H9 (cell line): Measurements from ENCODE around the gene DIS3L2. TPM values are rescaled to one million over a fixed set of nuclear protein-coding genes. Genes with fewer than 3 reads are reported as not detected.

ENCODE experiments used
- DNase-seq: peaks from one replicate; pipeline ENCODE4 v3.0.0-alpha.2; 2017
- H2AFZ ChIP-seq: one replicate; pipeline ENCODE4 v1.6.1; 2013; ENCODE audit warnings: mild to moderate bottlenecking, low read length, control low read depth, moderate library complexity
- H2AK5ac ChIP-seq: 2 replicates; pipeline ENCODE4 v1.6.1; 2013; ENCODE audit warnings: low read length, control low read depth, mixed read lengths; ENCODE audit not compliant: insufficient read length
- H2BK120ac ChIP-seq: one replicate; pipeline ENCODE4 v1.6.1; 2013; ENCODE audit warnings: low read depth, mild to moderate bottlenecking, low read length, control low read depth, inconsistent platforms; ENCODE audit not compliant: poor library complexity, severe bottlenecking
- H2BK12ac ChIP-seq: 2 replicates; pipeline ENCODE4 v1.6.1; 2013; ENCODE audit warnings: low read length, control low read depth, mixed read lengths, low read depth; ENCODE audit not compliant: insufficient read length
- H2BK15ac ChIP-seq: 2 replicates; pipeline ENCODE4 v1.6.1; 2013; ENCODE audit warnings: low read depth, low read length, control low read depth
- H2BK20ac ChIP-seq: one replicate; pipeline ENCODE4 v1.6.1; 2013; ENCODE audit warnings: low read depth, mild to moderate bottlenecking, low read length, control low read depth, inconsistent platforms; ENCODE audit not compliant: poor library complexity, severe bottlenecking
- H2BK5ac ChIP-seq: 2 replicates; pipeline ENCODE4 v1.6.1; 2013; ENCODE audit warnings: low read length, control low read depth, mixed read lengths; ENCODE audit not compliant: insufficient read length
- H3K14ac ChIP-seq: 2 replicates; pipeline ENCODE4 v1.6.1; 2013; ENCODE audit warnings: low read length, control low read depth; ENCODE audit not compliant: insufficient read depth
- H3K18ac ChIP-seq: 2 replicates; pipeline ENCODE4 v1.6.1; 2013; ENCODE audit warnings: low read depth, mild to moderate bottlenecking, mixed read lengths, low read length, control low read depth; ENCODE audit not compliant: insufficient read length
- H3K23ac ChIP-seq: 2 replicates; pipeline ENCODE4 v1.6.1; 2013; ENCODE audit warnings: low read length, control low read depth, mixed read lengths, low read depth; ENCODE audit not compliant: insufficient read length
- H3K23me2 ChIP-seq: 2 replicates; pipeline ENCODE4 v1.6.1; 2013; ENCODE audit warnings: low read depth, mild to moderate bottlenecking, mixed read lengths, low read length, control low read depth; ENCODE audit not compliant: insufficient read length, poor library complexity, severe bottlenecking
- H3K27ac ChIP-seq: 2 replicates; pipeline ENCODE4 v1.5.1; 2013; ENCODE audit warnings: low read length, control low read depth, mixed read lengths, low read depth; ENCODE audit not compliant: insufficient read length
- H3K27me3 ChIP-seq: 2 replicates; pipeline ENCODE4 v1.6.1; 2013; ENCODE audit warnings: low read length, control low read depth, inconsistent platforms; ENCODE audit not compliant: insufficient read depth
- H3K4ac ChIP-seq: 2 replicates; pipeline ENCODE4 v1.6.1; 2013; ENCODE audit warnings: low read depth, mild to moderate bottlenecking, control low read depth, inconsistent platforms, low read length, moderate library complexity
- H3K4me1 ChIP-seq: 2 replicates; pipeline ENCODE4 v1.6.1; 2013; ENCODE audit warnings: low read length, control low read depth, inconsistent platforms; ENCODE audit not compliant: insufficient read depth
- H3K4me2 ChIP-seq: 2 replicates; pipeline ENCODE4 v1.6.1; 2013; ENCODE audit warnings: low read length, control low read depth, mixed read lengths; ENCODE audit not compliant: insufficient read length, insufficient read depth
- H3K56ac ChIP-seq: 2 replicates; pipeline ENCODE4 v1.6.1; 2013; ENCODE audit warnings: low read depth, mild to moderate bottlenecking, mixed read lengths, low read length, control low read depth; ENCODE audit not compliant: insufficient read length
- H3K79me1 ChIP-seq: 2 replicates; pipeline ENCODE4 v1.6.1; 2013; ENCODE audit warnings: low read depth, mild to moderate bottlenecking, moderate library complexity, low read length, control low read depth, inconsistent platforms; ENCODE audit not compliant: insufficient read depth, poor library complexity, severe bottlenecking
- H3K79me2 ChIP-seq: 2 replicates; pipeline ENCODE4 v1.6.1; 2013; ENCODE audit warnings: low read length, control low read depth, inconsistent platforms; ENCODE audit not compliant: insufficient read depth
- H3K9ac ChIP-seq: 2 replicates; pipeline ENCODE4 v1.6.1; 2013; ENCODE audit warnings: low read length, control low read depth, mixed read lengths; ENCODE audit not compliant: insufficient read length; ENCODE audit errors: extremely low read depth
- H3K9me3 ChIP-seq: one replicate; pipeline ENCODE4 v1.6.1; 2013; ENCODE audit warnings: low read depth, low read length, inconsistent platforms; ENCODE audit not compliant: control insufficient read depth
- H3T11ph ChIP-seq: one replicate; pipeline ENCODE4 v1.6.1; 2013; ENCODE audit warnings: mild to moderate bottlenecking, low read length, control low read depth, inconsistent platforms
- H4K20me1 ChIP-seq: one replicate; pipeline ENCODE4 v1.6.1; 2013; ENCODE audit not compliant: control insufficient read depth, insufficient read length, insufficient read depth
- H4K5ac ChIP-seq: 2 replicates; pipeline ENCODE4 v1.6.1; 2013; ENCODE audit warnings: low read depth, mild to moderate bottlenecking, mixed read lengths, low read length, control low read depth; ENCODE audit not compliant: insufficient read length
- H4K8ac ChIP-seq: replicated peaks from 2 replicates; pipeline ENCODE4 v1.6.1; 2013; ENCODE audit warnings: low read length, control low read depth, mixed read lengths, low read depth; ENCODE audit not compliant: insufficient read length
- H4K91ac ChIP-seq: 2 replicates; pipeline ENCODE4 v1.6.1; 2013; ENCODE audit warnings: low read depth, mild to moderate bottlenecking, moderate library complexity, mixed read lengths, low read length, control low read depth; ENCODE audit not compliant: insufficient read length
- H3K27ac Mint-ChIP-seq, 3 experiments: 2 replicates in 2 of 3; 3 replicates in 1 of 3; pipeline ENCODE4 v1.8.0; 2020 to 2021; ENCODE audit warnings: mixed read lengths in 3 of 3, mild to moderate bottlenecking in 1 of 3, moderate library complexity in 1 of 3
- H3K27me3 Mint-ChIP-seq: 2 replicates; pipeline ENCODE4 v1.8.0; 2021; ENCODE audit warnings: low read depth, mild to moderate bottlenecking, moderate library complexity, mixed read lengths
- H3K36me3 Mint-ChIP-seq, 3 experiments: 2 replicates in 2 of 3; 3 replicates in 1 of 3; pipeline ENCODE4 v1.8.0; 2020 to 2021; ENCODE audit warnings: low read depth in 3 of 3, mixed read lengths in 3 of 3; ENCODE audit not compliant: insufficient read depth in 1 of 3
- H3K4me1 Mint-ChIP-seq, 2 experiments: 2 replicates each; pipeline ENCODE4 v1.8.0; 2020; ENCODE audit warnings: mixed read lengths in 2 of 2
- H3K4me3 Mint-ChIP-seq, 2 experiments: 2 replicates in 1 of 2; 3 replicates in 1 of 2; pipeline ENCODE4 v1.8.0; 2020 to 2021; ENCODE audit warnings: mild to moderate bottlenecking in 2 of 2, mixed read lengths in 2 of 2, moderate library complexity in 1 of 2
- H3K9me3 Mint-ChIP-seq, 2 experiments: 2 replicates in 1 of 2; 3 replicates in 1 of 2; pipeline ENCODE4 v1.8.0; 2020; ENCODE audit warnings: mild to moderate bottlenecking in 2 of 2, mixed read lengths in 2 of 2, moderate library complexity in 1 of 2
- WGBS: extraction: QIAGEN DNeasy Blood & Tissue Kit; methylation state at CpG from one replicate; pipeline ENCODE4 v1.1.7; 2013; ENCODE audit warnings: missing lambda C conversion rate, low lambda C conversion rate, mixed read lengths; ENCODE audit not compliant: insufficient read length; ENCODE audit errors: extremely low coverage; 5-methylcytosine and 5-hydroxymethylcytosine counted together
- total RNA-seq: library from RNA; stranded (reverse); gene quantifications from 2 replicates; pipeline ENCODE4 v1.2.1, GENCODE V29; 2021
- TF ChIP-seq, protein P1 (sequence below): fragments of 200-600 bp; sonication (generic); conservative IDR thresholded peaks from 3 replicates; pipeline ENCODE4 v1.8.0; 2021; ENCODE audit warnings: antibody characterized with exemption, mild to moderate bottlenecking

DIS3L2 gene
- total RNA-seq, 1 experiment from 2014 or later, result 28.1 TPM

DNA sequence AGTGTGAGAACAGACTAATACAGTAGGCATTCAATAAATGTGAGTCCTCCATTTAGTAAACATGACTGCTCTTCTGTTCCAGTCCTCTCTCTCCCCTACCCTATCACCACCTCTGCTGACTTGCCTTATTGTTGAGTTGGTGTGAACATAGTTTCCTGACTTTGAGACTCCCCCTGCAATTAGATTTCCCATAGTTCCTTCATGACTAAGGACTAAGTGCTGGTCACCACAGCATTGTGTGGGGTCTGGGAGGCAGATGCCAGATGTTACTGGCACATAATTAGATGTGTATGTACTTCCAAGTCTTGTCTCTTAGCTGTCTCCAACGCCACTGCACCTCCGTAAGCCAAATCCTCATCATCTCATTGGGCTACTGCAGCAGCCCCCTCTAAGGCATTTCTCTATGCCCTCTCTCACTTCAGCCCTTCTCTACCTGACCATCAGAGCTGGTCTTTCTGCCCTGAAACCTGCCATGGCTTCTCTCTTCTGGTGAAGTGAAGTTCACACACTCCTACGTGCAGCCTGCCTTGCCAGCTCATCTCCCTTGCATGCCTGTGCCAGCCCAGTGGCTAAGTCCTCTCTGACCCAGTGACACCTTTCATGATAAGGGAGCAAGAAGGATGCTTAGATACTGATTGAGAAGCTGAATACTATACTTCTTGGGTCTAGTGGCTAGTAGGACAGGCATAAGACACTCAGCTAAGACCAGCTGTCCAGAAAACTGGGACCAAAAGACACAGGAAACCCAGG is 335.4 kb downstream of the DIS3L2 start:
- no peak overlapping the region for H4K8ac ChIP-seq
- no peak for DNase-seq
- no peak overlapping the region for H4K5ac ChIP-seq
- H2BK12ac ChIP-seq, result no peak overlapping the region
- H3K4me3 Mint-ChIP-seq, result no peak overlapping the region
- no peak overlapping the region for H2BK20ac ChIP-seq
- no peaks in the 10 kb centered on the region for H4K20me1 ChIP-seq
- no CpG with 5 or more reads among the region's 3 CpGs for WGBS
- no peak overlapping the region for H3K56ac ChIP-seq
- no peak overlapping the region for H3K9ac ChIP-seq
- H3K27ac ChIP-seq, result no peak overlapping the region
- no peak overlapping the region for H2BK5ac ChIP-seq
- H3K14ac ChIP-seq, result no peak overlapping the region; the same call in 1 of the 2 replicates
- no peak overlapping the region for H3K4ac ChIP-seq
- no peak overlapping the region for H3K27ac Mint-ChIP-seq
- H3K9me3 Mint-ChIP-seq, result no peaks in the 10 kb centered on the region
- no peak overlapping the region for H2AK5ac ChIP-seq
- no peak overlapping the region for H2BK120ac ChIP-seq
- no peaks in the 10 kb centered on the region for H3K27me3 ChIP-seq
- peaks cover 2% of the 10 kb centered on the region; the same call in 1 of the 2 replicates for H3K4me1 ChIP-seq
- H3K79me2 ChIP-seq, result no peaks in the 10 kb centered on the region
- H3K18ac ChIP-seq, result no peak overlapping the region
- no peak overlapping the region for H3T11ph ChIP-seq
- H3K4me1 Mint-ChIP-seq, result peaks cover 14 to 16% of the 10 kb centered on the region in 2 experiments
- peaks cover 3% of the 10 kb centered on the region; the same call in 1 of the 2 replicates for H3K27me3 Mint-ChIP-seq
- H3K23me2 ChIP-seq, result no peaks in the 10 kb centered on the region
- H3K36me3 Mint-ChIP-seq, result peaks cover 0 to 1% (median 0%) of the 10 kb centered on the region in 3 experiments; a peak in 2 of 7 replicates
- H3K4me2 ChIP-seq, result no peak overlapping the region
- no peaks in the 10 kb centered on the region for H3K9me3 ChIP-seq
- no peak overlapping the region for H4K91ac ChIP-seq
- no peak overlapping the region for H2AFZ ChIP-seq
- H2BK15ac ChIP-seq, result no peak overlapping the region
- no peak overlapping the region for H3K23ac ChIP-seq
- no peaks in the 10 kb centered on the region for H3K79me1 ChIP-seq
- TF ChIP-seq, protein P1, sequence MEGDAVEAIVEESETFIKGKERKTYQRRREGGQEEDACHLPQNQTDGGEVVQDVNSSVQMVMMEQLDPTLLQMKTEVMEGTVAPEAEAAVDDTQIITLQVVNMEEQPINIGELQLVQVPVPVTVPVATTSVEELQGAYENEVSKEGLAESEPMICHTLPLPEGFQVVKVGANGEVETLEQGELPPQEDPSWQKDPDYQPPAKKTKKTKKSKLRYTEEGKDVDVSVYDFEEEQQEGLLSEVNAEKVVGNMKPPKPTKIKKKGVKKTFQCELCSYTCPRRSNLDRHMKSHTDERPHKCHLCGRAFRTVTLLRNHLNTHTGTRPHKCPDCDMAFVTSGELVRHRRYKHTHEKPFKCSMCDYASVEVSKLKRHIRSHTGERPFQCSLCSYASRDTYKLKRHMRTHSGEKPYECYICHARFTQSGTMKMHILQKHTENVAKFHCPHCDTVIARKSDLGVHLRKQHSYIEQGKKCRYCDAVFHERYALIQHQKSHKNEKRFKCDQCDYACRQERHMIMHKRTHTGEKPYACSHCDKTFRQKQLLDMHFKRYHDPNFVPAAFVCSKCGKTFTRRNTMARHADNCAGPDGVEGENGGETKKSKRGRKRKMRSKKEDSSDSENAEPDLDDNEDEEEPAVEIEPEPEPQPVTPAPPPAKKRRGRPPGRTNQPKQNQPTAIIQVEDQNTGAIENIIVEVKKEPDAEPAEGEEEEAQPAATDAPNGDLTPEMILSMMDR, result no peak
